Smooth muscle cell (in vitro differentiated cells): ENCODE data around the gene MCC. TPM values are rescaled to one million over a fixed set of nuclear protein-coding genes. Genes with fewer than 3 reads are reported as not detected.

Source experiments
- DNase-seq: peaks from one replicate; lab custom pipeline; 2025; ENCODE audit not compliant: unreplicated experiment; lab: John Stamatoyannopoulos, UW
- H2AFZ ChIP-seq: fragments of 200-600 bp; sonication (generic); 2 replicates; pipeline ENCODE4 v1.6.0; 2016; ENCODE audit warnings: antibody characterized with exemption, low read depth, mild to moderate bottlenecking
- H3F3A ChIP-seq: fragments of 200-600 bp; sonication (generic); 2 replicates; pipeline ENCODE4 v1.6.0; 2017; ENCODE audit warnings: antibody characterized with exemption, low read depth
- H3K27ac ChIP-seq: fragments of 200-600 bp; sonication (generic); 2 replicates; pipeline ENCODE4 v1.5.1; 2016; ENCODE audit warnings: low read depth, mild to moderate bottlenecking
- H3K27me3 ChIP-seq: fragments of 200-600 bp; sonication (generic); 2 replicates; pipeline ENCODE4 v1.6.1; 2016; ENCODE audit warnings: low read depth, mild to moderate bottlenecking
- H3K36me3 ChIP-seq: fragments of 200-600 bp; sonication (generic); 2 replicates; pipeline ENCODE4 v1.5.1; 2016; ENCODE audit warnings: low read depth
- H3K4me1 ChIP-seq: fragments of 200-600 bp; sonication (generic); 2 replicates; pipeline ENCODE4 v1.5.1; 2016; ENCODE audit warnings: low read depth
- H3K4me2 ChIP-seq: fragments of 200-600 bp; sonication (generic); 2 replicates; pipeline ENCODE4 v1.6.0; 2016; ENCODE audit warnings: mild to moderate bottlenecking
- H3K4me3 ChIP-seq: fragments of 200-600 bp; sonication (generic); 2 replicates; pipeline ENCODE4 v1.5.1; 2016; ENCODE audit warnings: mild to moderate bottlenecking
- H3K79me2 ChIP-seq: fragments of 200-600 bp; sonication (generic); 2 replicates; pipeline ENCODE4 v1.6.0; 2016; ENCODE audit warnings: low read depth, mild to moderate bottlenecking
- H3K9ac ChIP-seq: fragments of 200-600 bp; sonication (generic); 2 replicates; pipeline ENCODE4 v1.6.0; 2016; ENCODE audit warnings: low read depth
- H3K9me3 ChIP-seq: fragments of 200-600 bp; sonication (generic); replicated peaks from 2 replicates; pipeline ENCODE4 v1.5.1; 2016; ENCODE audit warnings: low read depth
- H4K20me1 ChIP-seq: fragments of 200-600 bp; sonication (generic); 2 replicates; pipeline ENCODE4 v1.6.0; 2016; ENCODE audit warnings: low read depth
- CTCF ChIP-seq: fragments of 200-600 bp; sonication (generic); IDR thresholded peaks from 2 replicates; pipeline ENCODE4 v1.5.1; 2017; ENCODE audit warnings: borderline replicate concordance, mild to moderate bottlenecking, antibody characterized with exemption; ENCODE audit not compliant: insufficient read depth, poor library complexity, severe bottlenecking
- WGBS: methylation state at CpG from one replicate; pipeline ENCODE4 v1.1.7; 2016; ENCODE audit warnings: low lambda C conversion rate; 5-methylcytosine and 5-hydroxymethylcytosine counted together
- polyA plus RNA-seq: library from polyadenylated mRNA; unstranded; fragments of >200 nt; fragmentation: Nextera tagmentation; extraction: Ambion mirVana; gene quantifications from 2 replicates; pipeline ENCODE4 v1.2.1, GENCODE V29; 2016
- total RNA-seq: library from RNA; depleted of rRNA; stranded (reverse); fragments of >200 nt; gene quantifications from 2 replicates; pipeline ENCODE4 v1.2.3, GENCODE V29; 2014

The MCC gene
- total and polyA plus RNA-seq, 2 experiments from 2014 or later, result 5.8 to 19.2 TPM

GRCh38 chr5:113195771-113196170, 292.5 kb downstream of the MCC start:
- TF ChIP-seq CTCF, result no peak
- H3K9me3 ChIP-seq, result no peaks in the 10 kb centered on the region
- DNase-seq, result no peak
- H3K4me3 ChIP-seq, result no peak overlapping the region
- 100% methylated on average over 4 of the region's 4 CpGs for WGBS
- H3K4me1 ChIP-seq, result no peaks in the 10 kb centered on the region
- H3F3A ChIP-seq, result no peaks in the 10 kb centered on the region
- H3K9ac ChIP-seq, result no peak overlapping the region
- H3K4me2 ChIP-seq, result no peak overlapping the region
- H3K36me3 ChIP-seq, result no peaks in the 10 kb centered on the region
- H4K20me1 ChIP-seq, result peaks cover 43% of the 10 kb centered on the region
- no peaks in the 10 kb centered on the region for H3K79me2 ChIP-seq
- H3K27ac ChIP-seq, result no peak overlapping the region
- no peaks in the 10 kb centered on the region for H3K27me3 ChIP-seq
- no peak overlapping the region for H2AFZ ChIP-seq

GRCh38 chr5:113195251-113195650, 293.0 kb downstream of the MCC start:
- Histone ChIP-seq H3K27ac (no peak overlapping the region), H3K79me2 (no peaks in the 10 kb centered on the region), H3K4me1 (no peaks in the 10 kb centered on the region), H3K27me3 (no peaks in the 10 kb centered on the region), H3K9me3 (no peaks in the 10 kb centered on the region), H3K4me2 (no peak overlapping the region), H2AFZ (no peak overlapping the region), H3K4me3 (no peak overlapping the region), H3F3A (no peaks in the 10 kb centered on the region), H3K36me3 (no peaks in the 10 kb centered on the region), H3K9ac (no peak overlapping the region), H4K20me1 (peaks cover 38% of the 10 kb centered on the region)
- 95% methylated on average over 3 of the region's 3 CpGs for WGBS
- DNase-seq, result no peak
- TF ChIP-seq CTCF, result no peak

- Histone ChIP-seq H3K79me2 (no peaks in the 10 kb centered on the region), H3F3A (no peaks in the 10 kb centered on the region), H3K4me1 (no peaks in the 10 kb centered on the region), H3K36me3 (no peaks in the 10 kb centered on the region), H3K9me3 (no peaks in the 10 kb centered on the region), H3K9ac (no peak overlapping the region), H3K4me3 (no peak overlapping the region), H2AFZ (no peak overlapping the region), H3K4me2 (no peak overlapping the region), H3K27ac (no peak overlapping the region), H3K27me3 (no peaks in the 10 kb centered on the region), H4K20me1 (peaks cover 38% of the 10 kb centered on the region)
- no peak for TF ChIP-seq CTCF
- DNase-seq, result no peak
- WGBS, result 94% methylated on average over 5 of the region's 5 CpGs
These were observed 293.7 kb downstream of the MCC start for GRCh38 chr5:113194591-113194990.

- no peak overlapping the region for H3K4me2 ChIP-seq
- TF ChIP-seq CTCF, result no peak
- H3K9ac ChIP-seq, result no peak overlapping the region
- WGBS, result 95% methylated on average over 6 of the region's 6 CpGs
- H3K27ac ChIP-seq, result no peak overlapping the region
- no peak for DNase-seq
- H3K79me2 ChIP-seq, result no peaks in the 10 kb centered on the region
- H3F3A ChIP-seq, result no peaks in the 10 kb centered on the region
- peaks cover 37% of the 10 kb centered on the region for H4K20me1 ChIP-seq
- no peak overlapping the region for H3K4me3 ChIP-seq
- no peaks in the 10 kb centered on the region for H3K27me3 ChIP-seq
- no peaks in the 10 kb centered on the region for H3K4me1 ChIP-seq
- H3K36me3 ChIP-seq, result no peaks in the 10 kb centered on the region
- no peaks in the 10 kb centered on the region for H3K9me3 ChIP-seq
- no peak overlapping the region for H2AFZ ChIP-seq
These were observed 294.1 kb downstream of the MCC start for GRCh38 chr5:113194125-113194524.
